Mucosa of gallbladder (tissue), 1 donor: ENCODE measurements around the gene CTSW. TPM values are rescaled to one million over a fixed set of nuclear protein-coding genes. Genes with fewer than 3 reads are reported as not detected.
"Not testable (repeated sequence)": the region's sequence is repeated elsewhere in the genome, so short reads cannot be mapped to it uniquely, and the experiment has no call there.

Experiments used
- DNase-seq: peaks from one replicate; pipeline ENCODE4 v3.0.0-alpha.2; 2020; ENCODE audit warnings: low spot score
- total RNA-seq: library from RNA; stranded (reverse); gene quantifications from one replicate; pipeline ENCODE4 v1.2.1, GENCODE V29; 2021
- donor health status: DM: no; HTN: no; CAD: no.

CTSW gene
- total RNA-seq, 1 donor from 2014 or later = 2.7 TPM

- no peak for DNase-seq
These were observed 6.3 kb downstream of the CTSW start for GRCh38 chr11:65885808-65886536.

- DNase-seq = no peak
These were observed 7.4 kb downstream of the CTSW start for GRCh38 chr11:65886826-65887722.

GRCh38 chr11:65887723-65888162, 8.1 kb downstream of the CTSW start:
- DNase-seq = no peak

GRCh38 chr11:65888163-65888814, 8.7 kb downstream of the CTSW start, which contains the start of gene FIBP:
Gene FIBP, minus strand, starts transcription at chr11:65888471. Its CDS starts 53 bp downstream, at chr11:65888418.
- DNase-seq = peak; percentile 97

GRCh38 chr11:65890324-65891218, 10.9 kb downstream of the CTSW start, which contains the start of gene CCDC85B:
Gene CCDC85B, plus strand, starts transcription at chr11:65890673. Its CDS starts 111 bp downstream, at chr11:65890784.
- DNase-seq = peak; percentile 99

GRCh38 chr11:65891219-65892136, 11.8 kb downstream of the CTSW start:
- no peak for DNase-seq

- not testable (repeated sequence) for DNase-seq
These were observed 12.5 kb downstream of the CTSW start for GRCh38 chr11:65892137-65892540.

- no peak for DNase-seq
These were observed 13.2 kb downstream of the CTSW start for GRCh38 chr11:65892661-65893317.

- DNase-seq = no peak
These were observed 14.5 kb downstream of the CTSW start for GRCh38 chr11:65894034-65894591.

GRCh38 chr11:65895482-65895981, 15.9 kb downstream of the CTSW start:
- DNase-seq = no peak

GRCh38 chr11:65896034-65896999, 16.7 kb downstream of the CTSW start:
- no peak for DNase-seq

- DNase-seq = no peak
These were observed 17.4 kb downstream of the CTSW start for GRCh38 chr11:65897020-65897471.

GRCh38 chr11:65898656-65899355, 19.2 kb downstream of the CTSW start:
- DNase-seq = no peak

GRCh38 chr11:65899356-65900124, 19.9 kb downstream of the CTSW start:
- DNase-seq = no peak

- peak; percentile 88 for DNase-seq
These were observed 20.7 kb downstream of the CTSW start, which contains the start of gene FOSL1 for GRCh38 chr11:65900125-65900898. Gene FOSL1, minus strand, starts transcription at chr11:65900388. Its CDS starts 49 bp downstream, at chr11:65900339.
